ENCODE results near the gene TNFRSF14.

TNFRSF14 gene

DNA sequence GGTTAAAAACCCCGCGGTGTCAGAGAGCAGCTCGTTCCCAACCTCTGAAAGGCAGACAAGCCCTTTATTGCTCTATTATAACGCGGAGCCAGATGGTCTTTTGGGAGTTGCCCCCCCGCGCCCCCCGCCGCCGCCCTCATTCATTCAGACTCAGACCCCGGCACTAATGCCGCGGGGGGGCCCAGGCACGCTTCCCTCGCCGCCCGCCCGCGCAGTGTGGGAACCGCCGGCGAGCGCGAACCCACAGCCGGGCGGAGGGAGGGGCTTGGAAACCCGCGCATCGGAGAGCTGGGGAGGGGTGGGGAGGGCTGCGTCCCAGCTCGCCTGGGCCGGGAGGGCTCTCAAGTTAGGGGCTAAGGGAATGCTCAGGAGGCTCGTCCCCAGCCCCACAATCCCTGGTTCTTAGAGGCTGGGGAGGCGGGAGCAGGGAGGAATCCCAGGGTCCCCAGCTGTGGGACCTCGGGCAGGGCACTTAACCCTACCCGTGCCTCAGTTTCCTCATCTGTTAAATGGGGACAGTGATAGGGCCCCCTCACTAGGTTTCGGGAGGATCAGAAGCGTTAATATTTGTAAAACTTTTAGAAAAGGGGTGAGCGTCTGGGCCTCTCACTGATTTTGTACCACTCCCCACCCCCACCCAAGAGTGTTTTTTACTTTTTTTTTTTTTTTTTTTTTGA, 15.2 kb upstream of the TNFRSF14 start:
- ChIA-PET POLR2A (interaction anchor here (1.3 kb wide), 1 partner anchor 14 kb away, joined by 4 read pairs; the partner anchor contains the start of gene PANK4), CTCF (no interaction called here)
- no peak for DNase-seq (ENCODE audit: extremely low spot score)
- no peak for TF ChIP-seq FOXK2 (IDR thresholded peaks at IDR 0.05)
- TF ChIP-seq SUZ12 (IDR thresholded peaks at IDR 0.05): no peak
- TF ChIP-seq ELF4 (IDR thresholded peaks at IDR 0.05): no peak
- TF ChIP-seq FOXA1 (IDR thresholded peaks at IDR 0.05): no peak
- no peak for TF ChIP-seq FOXM1 (IDR thresholded peaks at IDR 0.05; ENCODE audit: borderline replicate concordance)
- no peak for TF ChIP-seq SP1 (IDR thresholded peaks at IDR 0.05)
- no peak for TF ChIP-seq BHLHE40 (IDR thresholded peaks at IDR 0.05; ENCODE audit: borderline replicate concordance)
- TF ChIP-seq LEF1 (IDR thresholded peaks at IDR 0.05; ENCODE audit: borderline replicate concordance): no peak
- no peak for TF ChIP-seq ZNF384 (IDR thresholded peaks at IDR 0.05)
- TF ChIP-seq, protein P1, sequence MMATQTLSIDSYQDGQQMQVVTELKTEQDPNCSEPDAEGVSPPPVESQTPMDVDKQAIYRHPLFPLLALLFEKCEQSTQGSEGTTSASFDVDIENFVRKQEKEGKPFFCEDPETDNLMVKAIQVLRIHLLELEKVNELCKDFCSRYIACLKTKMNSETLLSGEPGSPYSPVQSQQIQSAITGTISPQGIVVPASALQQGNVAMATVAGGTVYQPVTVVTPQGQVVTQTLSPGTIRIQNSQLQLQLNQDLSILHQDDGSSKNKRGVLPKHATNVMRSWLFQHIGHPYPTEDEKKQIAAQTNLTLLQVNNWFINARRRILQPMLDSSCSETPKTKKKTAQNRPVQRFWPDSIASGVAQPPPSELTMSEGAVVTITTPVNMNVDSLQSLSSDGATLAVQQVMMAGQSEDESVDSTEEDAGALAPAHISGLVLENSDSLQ (IDR thresholded peaks at IDR 0.05): no peak
- no peak for TF ChIP-seq L3MBTL2 (conservative IDR thresholded peaks at IDR 0.05)
- TF ChIP-seq CTBP1 (IDR thresholded peaks at IDR 0.05; ENCODE audit: borderline replicate concordance): no peak
- TF ChIP-seq HDGF (IDR thresholded peaks at IDR 0.05; ENCODE audit: borderline replicate concordance): no peak
- no peak for TF ChIP-seq ARNT (IDR thresholded peaks at IDR 0.05)
- no peak for TF ChIP-seq TARDBP (IDR thresholded peaks at IDR 0.05)

DNA sequence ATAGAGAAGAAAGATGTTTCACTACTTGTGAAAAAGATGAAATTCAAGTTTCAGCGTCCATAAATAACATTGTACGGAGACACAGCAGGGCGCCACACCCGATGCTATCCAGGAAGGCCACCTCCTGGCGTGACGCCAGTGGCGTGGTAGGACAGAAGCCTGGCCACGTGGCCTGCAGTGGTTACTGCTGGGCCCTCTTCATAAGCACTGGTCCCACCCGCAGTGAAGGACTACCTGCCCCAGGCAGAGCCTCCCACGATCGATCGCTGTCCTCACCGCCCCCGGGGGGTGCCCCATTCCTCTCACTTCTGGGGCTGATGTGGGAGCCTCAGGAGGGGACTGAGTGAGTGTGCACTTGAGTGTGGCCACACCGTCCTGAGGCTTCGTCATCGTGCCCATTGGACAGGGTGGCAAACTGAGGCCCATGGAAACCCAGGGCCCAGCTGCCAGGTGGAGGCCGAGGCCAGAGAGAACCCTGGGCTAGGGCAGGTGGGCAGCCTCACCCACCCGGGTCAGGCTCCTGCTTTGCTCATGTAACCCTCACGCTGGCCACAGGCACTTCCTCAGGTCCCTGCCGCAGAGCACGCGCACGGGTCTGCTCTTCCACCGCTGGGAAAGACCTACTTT, 14.4 kb upstream of the TNFRSF14 start:
- CTCF ChIA-PET: no interaction called here
- POLR2A ChIA-PET: interaction anchor here (1.3 kb wide), 1 partner anchor 129 kb away, joined by 4 read pairs; no protein-coding TSS in a partner anchor
- DNase-seq (ENCODE audit: extremely low spot score): no peak

DNA sequence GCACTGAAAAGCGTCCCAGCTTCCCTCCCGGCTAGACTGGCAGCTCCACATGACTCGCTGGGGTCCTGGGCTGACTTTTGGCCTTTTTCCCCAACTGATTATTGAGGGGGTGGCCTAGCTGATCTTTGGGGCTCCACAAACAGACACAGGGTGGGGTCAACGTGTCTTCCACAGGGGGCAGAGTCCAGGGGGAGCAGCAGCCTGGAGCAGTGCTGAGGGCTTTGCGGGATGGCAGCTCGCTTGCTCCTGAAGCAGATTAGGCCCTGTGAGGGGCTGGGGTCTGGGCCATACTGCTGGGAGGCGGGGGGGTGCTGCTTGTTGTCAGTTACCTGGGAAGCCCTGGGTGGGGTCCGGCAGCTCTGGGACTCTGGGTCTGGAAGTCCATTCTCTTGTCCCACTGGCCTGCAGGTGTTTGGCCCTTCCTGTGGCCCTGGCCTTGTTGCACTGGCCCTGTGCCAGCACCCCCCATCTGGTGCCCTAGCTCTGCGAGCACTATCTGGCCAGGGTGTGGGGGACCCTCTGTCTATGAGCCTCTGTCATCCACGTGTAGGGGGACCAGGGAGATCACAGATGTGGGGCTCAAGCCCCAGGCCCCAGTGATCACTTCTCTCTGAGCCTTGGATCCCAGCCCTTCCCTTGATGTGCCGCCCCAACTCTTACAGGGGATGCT, 13.8 kb upstream of the TNFRSF14 start:
- CTCF ChIA-PET: no interaction called here
- POLR2A ChIA-PET: interaction anchor here (1.3 kb wide), 1 partner anchor 129 kb away, joined by 4 read pairs; no protein-coding TSS in a partner anchor
- no peak for DNase-seq (ENCODE audit: extremely low spot score)
- no peak for TF ChIP-seq FOXM1 (IDR thresholded peaks at IDR 0.05; ENCODE audit: borderline replicate concordance)
- no peak for TF ChIP-seq CTBP1 (IDR thresholded peaks at IDR 0.05; ENCODE audit: borderline replicate concordance)
- no peak for TF ChIP-seq SP1 (IDR thresholded peaks at IDR 0.05)
- TF ChIP-seq L3MBTL2 (conservative IDR thresholded peaks at IDR 0.05): no peak
- TF ChIP-seq HDGF (IDR thresholded peaks at IDR 0.05; ENCODE audit: borderline replicate concordance): no peak
- TF ChIP-seq NFRKB (IDR thresholded peaks at IDR 0.05): no peak
- no peak for TF ChIP-seq SUZ12 (IDR thresholded peaks at IDR 0.05)
- TF ChIP-seq BHLHE40 (IDR thresholded peaks at IDR 0.05; ENCODE audit: borderline replicate concordance): no peak
- no peak for TF ChIP-seq ZNF384 (IDR thresholded peaks at IDR 0.05)
- no peak for TF ChIP-seq LEF1 (IDR thresholded peaks at IDR 0.05; ENCODE audit: borderline replicate concordance)
- TF ChIP-seq, protein P1 (IDR thresholded peaks at IDR 0.05): no peak
- no peak for TF ChIP-seq FOXA1 (IDR thresholded peaks at IDR 0.05)
- no peak for TF ChIP-seq ARNT (IDR thresholded peaks at IDR 0.05)
- TF ChIP-seq ELF4 (IDR thresholded peaks at IDR 0.05): no peak
- no peak for TF ChIP-seq FOXK2 (IDR thresholded peaks at IDR 0.05)
- no peak for TF ChIP-seq TARDBP (IDR thresholded peaks at IDR 0.05)

More for the DNA sequence above, 14.4 kb upstream of the TNFRSF14 start:
- TF ChIP-seq FOXM1 (IDR thresholded peaks at IDR 0.05; ENCODE audit: borderline replicate concordance): 0 out of 2 replicates have a peak, but pooled peaks have one; percentile 32
- TF ChIP-seq ZNF384 (IDR thresholded peaks at IDR 0.05): no peak

DNA sequence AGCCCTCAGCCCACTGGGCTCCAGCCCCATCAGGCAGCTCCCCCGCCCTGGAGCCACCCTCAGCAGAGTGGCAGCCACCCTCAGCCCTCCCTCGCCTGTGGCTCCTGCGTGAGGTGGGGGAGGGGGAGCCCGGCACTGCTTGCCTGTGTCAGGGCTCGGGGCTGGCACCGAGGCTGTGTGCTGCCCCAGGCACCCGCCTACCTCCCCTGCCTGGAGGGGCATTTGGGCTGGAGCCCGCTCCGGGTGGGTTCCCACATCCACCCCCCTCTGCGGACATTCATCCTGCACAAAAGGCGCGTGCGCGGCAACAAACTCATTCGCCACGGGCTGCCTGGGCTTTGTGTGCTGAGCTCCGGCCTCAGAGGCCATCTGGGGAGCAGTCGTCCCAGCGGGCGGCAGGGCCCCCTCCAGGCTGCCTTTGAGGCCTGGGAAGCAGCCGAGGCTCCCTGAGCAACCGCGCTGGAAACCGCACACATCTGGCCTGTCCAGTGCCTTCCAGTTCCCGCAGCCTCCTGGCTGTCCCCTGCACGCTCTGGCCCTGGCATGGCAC, 12.6 kb upstream of the TNFRSF14 start:
- POLR2A ChIA-PET: interaction anchor here (4.5 kb wide), 1 partner anchor 16 kb away, joined by 74 read pairs; the partner anchor contains the start of genes HES5 and PANK4
- CTCF ChIA-PET: no interaction called here
- DNase-seq (ENCODE audit: extremely low spot score): no peak
- TF ChIP-seq HDGF (IDR thresholded peaks at IDR 0.05; ENCODE audit: borderline replicate concordance): no peak
- no peak for TF ChIP-seq CTBP1 (IDR thresholded peaks at IDR 0.05; ENCODE audit: borderline replicate concordance)
- TF ChIP-seq ARNT (IDR thresholded peaks at IDR 0.05): no peak
- TF ChIP-seq SP1 (IDR thresholded peaks at IDR 0.05): no peak

DNA sequence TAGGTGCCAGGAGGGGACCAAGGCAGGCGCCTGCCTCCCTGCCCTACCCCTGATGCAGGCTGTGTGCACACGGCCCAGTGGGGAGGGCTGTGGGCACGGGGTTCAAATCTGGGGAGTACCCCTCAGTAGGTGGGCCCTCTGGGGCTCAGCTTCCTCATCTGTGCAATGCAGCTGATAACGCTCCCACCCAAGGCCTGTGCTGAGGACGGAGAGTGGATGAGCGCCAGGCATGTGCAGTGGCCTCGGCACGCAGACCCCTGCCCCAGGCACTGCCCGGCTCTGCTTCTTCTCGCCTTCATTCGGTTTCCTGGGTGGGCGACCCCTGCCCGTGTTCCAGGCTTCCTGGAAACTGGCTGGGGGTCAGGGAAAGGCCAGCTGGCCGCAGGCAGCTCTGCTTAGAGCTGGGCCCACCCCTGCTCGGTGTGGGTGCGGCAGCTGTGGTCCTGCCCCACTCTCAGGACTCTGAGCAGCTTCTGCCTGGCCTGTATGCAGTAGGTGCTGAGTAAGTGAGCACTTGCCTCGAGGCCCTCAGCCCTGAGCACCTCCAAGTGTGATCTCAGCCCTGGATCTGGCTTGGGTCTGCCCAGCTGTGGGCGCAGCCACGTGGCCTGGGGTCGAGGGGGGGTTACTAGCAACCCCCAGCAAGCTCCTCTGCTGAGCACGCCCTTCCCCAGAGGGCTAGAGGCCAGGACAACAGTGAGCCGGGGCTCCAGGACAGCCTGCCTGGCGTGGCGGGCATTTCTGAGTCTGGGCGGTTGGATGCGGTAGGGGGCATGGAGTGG, 11.9 kb upstream of the TNFRSF14 start:
- DNase-seq (ENCODE audit: extremely low spot score): no peak
- ChIA-PET CTCF (no interaction called here), POLR2A (interaction anchor here (2.9 to 4.5 kb wide), 2 partner anchors 11 to 17 kb away, joined by 10 to 74 read pairs; partner anchors contain the start of genes HES5 and PANK4)
- TF ChIP-seq CTBP1 (IDR thresholded peaks at IDR 0.05; ENCODE audit: borderline replicate concordance) (no peak), FOXA1 (IDR thresholded peaks at IDR 0.05) (no peak), HDGF (IDR thresholded peaks at IDR 0.05; ENCODE audit: borderline replicate concordance) (no peak), L3MBTL2 (conservative IDR thresholded peaks at IDR 0.05) (no peak), FOXK2 (IDR thresholded peaks at IDR 0.05) (no peak), ARNT (IDR thresholded peaks at IDR 0.05) (no peak), NFRKB (IDR thresholded peaks at IDR 0.05) (no peak), ELF4 (IDR thresholded peaks at IDR 0.05) (no peak), BHLHE40 (IDR thresholded peaks at IDR 0.05; ENCODE audit: borderline replicate concordance) (no peak), TARDBP (IDR thresholded peaks at IDR 0.05) (no peak), SUZ12 (IDR thresholded peaks at IDR 0.05) (no peak), ZNF384 (IDR thresholded peaks at IDR 0.05) (no peak)
- TF ChIP-seq, protein P1 (IDR thresholded peaks at IDR 0.05): no peak
